H9 (cell line): Measurements from ENCODE around the gene PARD3. TPM values are rescaled to one million over a fixed set of nuclear protein-coding genes. Genes with fewer than 3 reads are reported as not detected.
A peak's percentile ranks its signal among the peaks of the same experiment; 100 is the strongest.

Experiments
- DNase-seq: peaks from one replicate; pipeline ENCODE4 v3.0.0-alpha.2; 2017
- H2AFZ ChIP-seq: one replicate; pipeline ENCODE4 v1.6.1; 2013; ENCODE audit warnings: mild to moderate bottlenecking, low read length, control low read depth, moderate library complexity
- H2AK5ac ChIP-seq: 2 replicates; pipeline ENCODE4 v1.6.1; 2013; ENCODE audit warnings: low read length, control low read depth, mixed read lengths; ENCODE audit not compliant: insufficient read length
- H2BK120ac ChIP-seq: one replicate; pipeline ENCODE4 v1.6.1; 2013; ENCODE audit warnings: low read depth, mild to moderate bottlenecking, low read length, control low read depth, inconsistent platforms; ENCODE audit not compliant: poor library complexity, severe bottlenecking
- H2BK12ac ChIP-seq: 2 replicates; pipeline ENCODE4 v1.6.1; 2013; ENCODE audit warnings: low read length, control low read depth, mixed read lengths, low read depth; ENCODE audit not compliant: insufficient read length
- H2BK15ac ChIP-seq: 2 replicates; pipeline ENCODE4 v1.6.1; 2013; ENCODE audit warnings: low read depth, low read length, control low read depth
- H2BK20ac ChIP-seq: one replicate; pipeline ENCODE4 v1.6.1; 2013; ENCODE audit warnings: low read depth, mild to moderate bottlenecking, low read length, control low read depth, inconsistent platforms; ENCODE audit not compliant: poor library complexity, severe bottlenecking
- H2BK5ac ChIP-seq: 2 replicates; pipeline ENCODE4 v1.6.1; 2013; ENCODE audit warnings: low read length, control low read depth, mixed read lengths; ENCODE audit not compliant: insufficient read length
- H3K14ac ChIP-seq: 2 replicates; pipeline ENCODE4 v1.6.1; 2013; ENCODE audit warnings: low read length, control low read depth; ENCODE audit not compliant: insufficient read depth
- H3K18ac ChIP-seq: 2 replicates; pipeline ENCODE4 v1.6.1; 2013; ENCODE audit warnings: low read depth, mild to moderate bottlenecking, mixed read lengths, low read length, control low read depth; ENCODE audit not compliant: insufficient read length
- H3K23ac ChIP-seq: 2 replicates; pipeline ENCODE4 v1.6.1; 2013; ENCODE audit warnings: low read length, control low read depth, mixed read lengths, low read depth; ENCODE audit not compliant: insufficient read length
- H3K23me2 ChIP-seq: 2 replicates; pipeline ENCODE4 v1.6.1; 2013; ENCODE audit warnings: low read depth, mild to moderate bottlenecking, mixed read lengths, low read length, control low read depth; ENCODE audit not compliant: insufficient read length, poor library complexity, severe bottlenecking
- H3K27ac ChIP-seq: 2 replicates; pipeline ENCODE4 v1.5.1; 2013; ENCODE audit warnings: low read length, control low read depth, mixed read lengths, low read depth; ENCODE audit not compliant: insufficient read length
- H3K27me3 ChIP-seq: 2 replicates; pipeline ENCODE4 v1.6.1; 2013; ENCODE audit warnings: low read length, control low read depth, inconsistent platforms; ENCODE audit not compliant: insufficient read depth
- H3K4ac ChIP-seq: 2 replicates; pipeline ENCODE4 v1.6.1; 2013; ENCODE audit warnings: low read depth, mild to moderate bottlenecking, control low read depth, inconsistent platforms, low read length, moderate library complexity
- H3K4me1 ChIP-seq: 2 replicates; pipeline ENCODE4 v1.6.1; 2013; ENCODE audit warnings: low read length, control low read depth, inconsistent platforms; ENCODE audit not compliant: insufficient read depth
- H3K4me2 ChIP-seq: 2 replicates; pipeline ENCODE4 v1.6.1; 2013; ENCODE audit warnings: low read length, control low read depth, mixed read lengths; ENCODE audit not compliant: insufficient read length, insufficient read depth
- H3K56ac ChIP-seq: 2 replicates; pipeline ENCODE4 v1.6.1; 2013; ENCODE audit warnings: low read depth, mild to moderate bottlenecking, mixed read lengths, low read length, control low read depth; ENCODE audit not compliant: insufficient read length
- H3K79me1 ChIP-seq: 2 replicates; pipeline ENCODE4 v1.6.1; 2013; ENCODE audit warnings: low read depth, mild to moderate bottlenecking, moderate library complexity, low read length, control low read depth, inconsistent platforms; ENCODE audit not compliant: insufficient read depth, poor library complexity, severe bottlenecking
- H3K79me2 ChIP-seq: 2 replicates; pipeline ENCODE4 v1.6.1; 2013; ENCODE audit warnings: low read length, control low read depth, inconsistent platforms; ENCODE audit not compliant: insufficient read depth
- H3K9ac ChIP-seq: 2 replicates; pipeline ENCODE4 v1.6.1; 2013; ENCODE audit warnings: low read length, control low read depth, mixed read lengths; ENCODE audit not compliant: insufficient read length; ENCODE audit errors: extremely low read depth
- H3K9me3 ChIP-seq: one replicate; pipeline ENCODE4 v1.6.1; 2013; ENCODE audit warnings: low read depth, low read length, inconsistent platforms; ENCODE audit not compliant: control insufficient read depth
- H3T11ph ChIP-seq: one replicate; pipeline ENCODE4 v1.6.1; 2013; ENCODE audit warnings: mild to moderate bottlenecking, low read length, control low read depth, inconsistent platforms
- H4K20me1 ChIP-seq: one replicate; pipeline ENCODE4 v1.6.1; 2013; ENCODE audit not compliant: control insufficient read depth, insufficient read length, insufficient read depth
- H4K5ac ChIP-seq: 2 replicates; pipeline ENCODE4 v1.6.1; 2013; ENCODE audit warnings: low read depth, mild to moderate bottlenecking, mixed read lengths, low read length, control low read depth; ENCODE audit not compliant: insufficient read length
- H4K8ac ChIP-seq: replicated peaks from 2 replicates; pipeline ENCODE4 v1.6.1; 2013; ENCODE audit warnings: low read length, control low read depth, mixed read lengths, low read depth; ENCODE audit not compliant: insufficient read length
- H4K91ac ChIP-seq: 2 replicates; pipeline ENCODE4 v1.6.1; 2013; ENCODE audit warnings: low read depth, mild to moderate bottlenecking, moderate library complexity, mixed read lengths, low read length, control low read depth; ENCODE audit not compliant: insufficient read length
- H3K27ac Mint-ChIP-seq, 3 experiments: 2 replicates in 2 of 3; 3 replicates in 1 of 3; pipeline ENCODE4 v1.8.0; 2020 to 2021; ENCODE audit warnings: mixed read lengths in 3 of 3, mild to moderate bottlenecking in 1 of 3, moderate library complexity in 1 of 3
- H3K27me3 Mint-ChIP-seq: 2 replicates; pipeline ENCODE4 v1.8.0; 2021; ENCODE audit warnings: low read depth, mild to moderate bottlenecking, moderate library complexity, mixed read lengths
- H3K36me3 Mint-ChIP-seq, 3 experiments: 2 replicates in 2 of 3; 3 replicates in 1 of 3; pipeline ENCODE4 v1.8.0; 2020 to 2021; ENCODE audit warnings: low read depth in 3 of 3, mixed read lengths in 3 of 3; ENCODE audit not compliant: insufficient read depth in 1 of 3
- H3K4me1 Mint-ChIP-seq, 2 experiments: 2 replicates each; pipeline ENCODE4 v1.8.0; 2020; ENCODE audit warnings: mixed read lengths in 2 of 2
- H3K4me3 Mint-ChIP-seq, 2 experiments: 2 replicates in 1 of 2; 3 replicates in 1 of 2; pipeline ENCODE4 v1.8.0; 2020 to 2021; ENCODE audit warnings: mild to moderate bottlenecking in 2 of 2, mixed read lengths in 2 of 2, moderate library complexity in 1 of 2
- H3K9me3 Mint-ChIP-seq, 2 experiments: 2 replicates in 1 of 2; 3 replicates in 1 of 2; pipeline ENCODE4 v1.8.0; 2020; ENCODE audit warnings: mild to moderate bottlenecking in 2 of 2, mixed read lengths in 2 of 2, moderate library complexity in 1 of 2
- CTCF ChIP-seq: fragments of 200-600 bp; sonication (generic); conservative IDR thresholded peaks from 3 replicates; pipeline ENCODE4 v1.8.0; 2021; ENCODE audit warnings: antibody characterized with exemption, mild to moderate bottlenecking
- WGBS: extraction: QIAGEN DNeasy Blood & Tissue Kit; methylation state at CpG from one replicate; pipeline ENCODE4 v1.1.7; 2013; ENCODE audit warnings: missing lambda C conversion rate, low lambda C conversion rate, mixed read lengths; ENCODE audit not compliant: insufficient read length; ENCODE audit errors: extremely low coverage; 5-methylcytosine and 5-hydroxymethylcytosine counted together
- total RNA-seq: library from RNA; stranded (reverse); gene quantifications from 2 replicates; pipeline ENCODE4 v1.2.1, GENCODE V29; 2021

The PARD3 gene
- total RNA-seq, 1 experiment from 2014 or later: 44.7 TPM

GRCh38 chr10:34495938-34496337, 319.2 kb downstream of the PARD3 start:
- no peak overlapping the region for H3K23ac ChIP-seq
- H3K9me3 ChIP-seq: no peaks in the 10 kb centered on the region
- WGBS: no CpG with 5 or more reads among the region's 2 CpGs

More at GRCh38 chr10:34495938-34496337, 319.2 kb downstream of the PARD3 start:
- no peak for TF ChIP-seq CTCF
- H3K4ac ChIP-seq: no peak overlapping the region
- H3K4me2 ChIP-seq: no peak overlapping the region
- no peak overlapping the region for H3K9ac ChIP-seq
- H3K27me3 ChIP-seq: no peaks in the 10 kb centered on the region
- no peak overlapping the region for H3K4me3 Mint-ChIP-seq
- H3K27ac Mint-ChIP-seq: 0 out of 7 replicates have a peak overlapping the region, but pooled peaks of 1 of the 3 experiments have one; percentile 25
- H3K27ac ChIP-seq: no peak overlapping the region
- no peaks in the 10 kb centered on the region for H4K20me1 ChIP-seq
- no peak overlapping the region for H2BK5ac ChIP-seq
- no peak overlapping the region for H3K18ac ChIP-seq
- no peaks in the 10 kb centered on the region for H3K27me3 Mint-ChIP-seq
- no peak overlapping the region for H2BK15ac ChIP-seq
- no peak overlapping the region for H2BK120ac ChIP-seq
- peaks cover 3% of the 10 kb centered on the region; the same call in 1 of the 2 replicates for H3K4me1 ChIP-seq
- H3K9me3 Mint-ChIP-seq: no peaks in the 10 kb centered on the region
- no peaks in the 10 kb centered on the region for H3K36me3 Mint-ChIP-seq
- no peak overlapping the region for H2AK5ac ChIP-seq
- H2AFZ ChIP-seq: no peak overlapping the region
- H3K56ac ChIP-seq: no peak overlapping the region
- H4K91ac ChIP-seq: no peak overlapping the region
- no peaks in the 10 kb centered on the region for H3K79me1 ChIP-seq
- no peaks in the 10 kb centered on the region for H3K23me2 ChIP-seq
- H3K79me2 ChIP-seq: no peaks in the 10 kb centered on the region
- no peak overlapping the region for H4K5ac ChIP-seq
- peaks cover 9 to 10% of the 10 kb centered on the region in 2 experiments for H3K4me1 Mint-ChIP-seq
- DNase-seq: no peak
- H3K14ac ChIP-seq: no peak overlapping the region
- no peak overlapping the region for H4K8ac ChIP-seq
- no peak overlapping the region for H2BK12ac ChIP-seq
- no peak overlapping the region for H2BK20ac ChIP-seq
- H3T11ph ChIP-seq: no peak overlapping the region
